HCT116 (cell line): ENCODE measurements around the gene ROBO1.

Experiments used
- CTCF ChIP-seq, 3 experiments: fragments of 200-600 bp in 1 of 3; sonication (generic) in 1 of 3; IDR thresholded peaks in 2 of 3; conservative IDR thresholded peaks in 1 of 3; 2 replicates each; pipeline ENCODE4 v1.5.1; 2012 to 2017; ENCODE audit warnings: low read depth in 2 of 3, low read length in 2 of 3, antibody characterized with exemption in 1 of 3, borderline replicate concordance in 1 of 3, control low read depth in 1 of 3, mild to moderate bottlenecking in 1 of 3, mixed read lengths in 1 of 3, mixed run types in 1 of 3, moderate library complexity in 1 of 3; ENCODE audit not compliant: insufficient read depth in 1 of 3
- POLR2AphosphoS5 ChIP-seq: IDR thresholded peaks from 2 replicates; pipeline ENCODE4 v1.6.1; 2011; ENCODE audit warnings: mild to moderate bottlenecking, low read depth, low read length, moderate library complexity

GRCh38 chr3:78913711-78914110 lies 854.1 kb downstream of the ROBO1 start:
- no peak for TF ChIP-seq POLR2AphosphoS5
- no peak for TF ChIP-seq CTCF (IDR thresholded peaks at IDR 0.05 in 2 of 3, conservative IDR thresholded peaks at IDR 0.05 in 1 of 3; ENCODE audit: borderline replicate concordance in 1 of 3, insufficient read depth in 1 of 3, low read depth in 2 of 3, low read length in 2 of 3)
